ENCODE measurements around the gene CDK5RAP2.

Gene CDK5RAP2

DNA sequence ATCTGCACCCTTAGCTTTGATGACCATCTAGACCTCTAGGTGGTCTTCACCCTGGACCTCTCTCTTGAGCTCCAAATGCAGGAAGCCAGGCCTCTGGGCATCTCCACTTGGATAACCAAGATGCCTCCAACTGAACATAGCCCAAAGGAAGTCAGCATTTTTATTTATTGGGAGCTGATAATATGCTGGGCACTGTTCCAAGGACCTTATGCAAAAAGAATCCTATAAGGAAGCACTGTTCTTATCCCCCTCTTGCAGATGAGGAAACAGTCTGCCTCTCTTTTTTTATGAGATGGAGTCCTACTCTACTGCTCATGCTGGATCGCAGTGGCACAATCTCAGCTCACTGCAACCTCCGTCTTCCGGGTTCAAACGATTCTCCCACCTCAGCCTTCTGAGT lies 219.9 kb downstream of the CDK5RAP2 start:
- H3K36me3 ChIP-seq (ENCODE audit: control insufficient read depth in 1 of 2, insufficient read depth in 2 of 2, low read length in 2 of 2), result no peaks in the 10 kb centered on the region
- H3K4me1 ChIP-seq (ENCODE audit: control insufficient read depth in 1 of 2, insufficient read depth in 2 of 2, low read length in 2 of 2), result no peaks in the 10 kb centered on the region
- H3K27ac ChIP-seq (ENCODE audit: low read depth, low read length), result no peak overlapping the region
- H3K9me3 ChIP-seq (ENCODE audit: control insufficient read depth in 1 of 2, low read length in 2 of 2), result no peaks in the 10 kb centered on the region
- no peaks in the 10 kb centered on the region for H3K27me3 ChIP-seq (ENCODE audit: control insufficient read depth in 1 of 2, insufficient read depth in 2 of 2, low read length in 2 of 2)
- H3K4me3 ChIP-seq (ENCODE audit: low read depth in 1 of 2, low read length in 2 of 2), result no peak overlapping the region
- no peak overlapping the region for H3K9ac ChIP-seq (ENCODE audit: low read depth in 1 of 2, low read length in 2 of 2)

DNA sequence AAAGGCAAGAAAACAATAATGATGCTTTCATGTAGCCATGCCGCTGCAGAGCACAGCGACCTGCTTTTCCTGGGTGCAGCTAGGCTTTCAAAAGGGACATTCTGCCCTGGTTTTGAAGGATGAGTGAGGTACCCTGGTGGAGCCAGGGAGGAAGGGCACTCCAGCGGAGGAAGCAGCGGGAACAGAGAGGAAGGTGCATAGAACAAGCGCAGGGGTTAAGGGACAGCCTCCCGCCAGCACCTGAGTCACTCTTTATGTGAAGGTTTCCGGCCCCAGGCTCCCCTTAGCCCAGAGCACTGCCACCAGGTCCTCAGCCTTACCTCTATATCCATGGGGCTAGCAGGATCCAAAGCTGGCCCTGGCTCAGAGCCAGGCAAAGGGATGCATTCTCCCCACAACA lies 221.1 kb downstream of the CDK5RAP2 start:
- Histone ChIP-seq H3K27ac (ENCODE audit: low read depth, low read length) (no peak overlapping the region), H3K9me3 (ENCODE audit: control insufficient read depth in 1 of 2, low read length in 2 of 2) (no peaks in the 10 kb centered on the region), H3K27me3 (ENCODE audit: control insufficient read depth in 1 of 2, insufficient read depth in 2 of 2, low read length in 2 of 2) (no peaks in the 10 kb centered on the region), H3K36me3 (ENCODE audit: control insufficient read depth in 1 of 2, insufficient read depth in 2 of 2, low read length in 2 of 2) (no peaks in the 10 kb centered on the region), H3K9ac (ENCODE audit: low read depth in 1 of 2, low read length in 2 of 2) (no peak overlapping the region), H3K4me3 (ENCODE audit: low read depth in 1 of 2, low read length in 2 of 2) (no peak overlapping the region), H3K4me1 (ENCODE audit: control insufficient read depth in 1 of 2, insufficient read depth in 2 of 2, low read length in 2 of 2) (no peaks in the 10 kb centered on the region)

DNA sequence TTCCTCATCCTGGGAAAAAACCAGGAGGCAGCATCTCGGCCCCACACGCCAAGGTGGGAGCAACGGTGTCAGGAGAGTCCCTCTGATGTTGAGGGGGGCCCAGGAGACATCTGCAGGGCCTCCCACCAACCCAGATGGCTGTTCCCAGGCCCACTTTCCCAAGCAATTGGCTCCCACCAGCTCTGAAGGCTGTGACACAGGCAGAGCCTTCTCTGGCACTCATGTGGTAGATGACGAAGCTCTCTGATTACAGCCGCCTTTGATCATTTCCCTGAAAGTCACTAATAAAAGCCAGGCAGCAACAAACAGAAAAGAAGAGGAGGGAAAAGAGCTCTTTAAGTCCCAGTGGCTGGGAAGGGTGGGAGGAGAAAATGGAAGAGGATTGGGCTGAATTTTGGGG lies 226.5 kb downstream of the CDK5RAP2 start:
- H3K9ac ChIP-seq (ENCODE audit: low read depth in 1 of 2, low read length in 2 of 2), result no peak overlapping the region

DNA sequence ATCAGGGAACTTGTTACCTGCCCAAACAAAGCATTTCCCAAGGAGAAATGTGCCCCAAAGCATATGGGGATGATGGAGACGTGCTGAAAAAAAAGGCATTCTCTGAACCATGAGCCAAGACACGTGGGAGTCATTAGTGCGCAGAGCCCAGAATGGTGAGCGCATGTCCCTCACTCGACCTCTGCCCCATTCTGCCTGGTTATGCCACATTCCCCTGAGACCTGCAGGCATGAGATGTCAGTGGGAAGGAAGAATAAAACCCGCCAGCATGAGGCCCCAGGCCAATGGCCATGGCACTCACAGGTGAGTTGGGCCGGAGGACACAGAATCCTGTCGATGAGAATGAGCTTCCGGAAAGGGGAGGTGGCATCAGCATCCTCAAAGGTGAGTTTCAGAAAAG lies 228.9 kb downstream of the CDK5RAP2 start:
- Histone ChIP-seq H3K27me3 (ENCODE audit: control insufficient read depth in 1 of 2, insufficient read depth in 2 of 2, low read length in 2 of 2) (no peaks in the 10 kb centered on the region), H3K4me3 (ENCODE audit: low read depth in 1 of 2, low read length in 2 of 2) (no peak overlapping the region), H3K9me3 (ENCODE audit: control insufficient read depth in 1 of 2, low read length in 2 of 2) (no peaks in the 10 kb centered on the region), H3K9ac (ENCODE audit: low read depth in 1 of 2, low read length in 2 of 2) (no peak overlapping the region), H3K27ac (ENCODE audit: low read depth, low read length) (no peak overlapping the region), H3K36me3 (ENCODE audit: control insufficient read depth in 1 of 2, insufficient read depth in 2 of 2, low read length in 2 of 2) (no peaks in the 10 kb centered on the region), H3K4me1 (ENCODE audit: control insufficient read depth in 1 of 2, insufficient read depth in 2 of 2, low read length in 2 of 2) (no peaks in the 10 kb centered on the region)

More for the DNA sequence above, 226.5 kb downstream of the CDK5RAP2 start:
- no peaks in the 10 kb centered on the region for H3K36me3 ChIP-seq (ENCODE audit: control insufficient read depth in 1 of 2, insufficient read depth in 2 of 2, low read length in 2 of 2)
- H3K9me3 ChIP-seq (ENCODE audit: control insufficient read depth in 1 of 2, low read length in 2 of 2), result no peaks in the 10 kb centered on the region
- no peak overlapping the region for H3K27ac ChIP-seq (ENCODE audit: low read depth, low read length)
- H3K4me3 ChIP-seq (ENCODE audit: low read depth in 1 of 2, low read length in 2 of 2), result no peak overlapping the region
- H3K27me3 ChIP-seq (ENCODE audit: control insufficient read depth in 1 of 2, insufficient read depth in 2 of 2, low read length in 2 of 2), result no peaks in the 10 kb centered on the region
- no peaks in the 10 kb centered on the region for H3K4me1 ChIP-seq (ENCODE audit: control insufficient read depth in 1 of 2, insufficient read depth in 2 of 2, low read length in 2 of 2)

DNA sequence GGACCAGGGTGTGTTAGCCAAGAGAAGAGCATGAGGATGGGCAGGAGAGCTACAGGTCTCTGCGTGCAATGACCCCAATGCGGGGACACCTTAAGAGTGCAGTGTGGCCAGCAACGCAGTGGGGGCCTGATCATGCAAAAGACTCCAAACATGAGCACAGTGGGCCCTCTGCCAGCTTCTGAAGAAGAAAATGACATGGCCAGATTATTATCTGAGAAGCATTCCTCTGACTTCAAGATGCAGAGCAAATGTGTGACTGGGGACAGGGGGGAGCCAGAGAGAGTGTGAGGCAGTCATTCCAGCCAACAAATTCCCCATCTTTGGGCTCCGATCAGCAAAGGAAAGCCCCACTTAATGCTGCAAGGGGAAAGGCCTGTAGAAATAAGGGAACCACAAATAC lies 229.4 kb downstream of the CDK5RAP2 start:
- no peak overlapping the region for H3K27ac ChIP-seq (ENCODE audit: low read depth, low read length)
- H3K9ac ChIP-seq (ENCODE audit: low read depth in 1 of 2, low read length in 2 of 2), result no peak overlapping the region
- no peaks in the 10 kb centered on the region for H3K36me3 ChIP-seq (ENCODE audit: control insufficient read depth in 1 of 2, insufficient read depth in 2 of 2, low read length in 2 of 2)
- no peaks in the 10 kb centered on the region for H3K9me3 ChIP-seq (ENCODE audit: control insufficient read depth in 1 of 2, low read length in 2 of 2)
- no peaks in the 10 kb centered on the region for H3K27me3 ChIP-seq (ENCODE audit: control insufficient read depth in 1 of 2, insufficient read depth in 2 of 2, low read length in 2 of 2)
- no peaks in the 10 kb centered on the region for H3K4me1 ChIP-seq (ENCODE audit: control insufficient read depth in 1 of 2, insufficient read depth in 2 of 2, low read length in 2 of 2)
- H3K4me3 ChIP-seq (ENCODE audit: low read depth in 1 of 2, low read length in 2 of 2), result no peak overlapping the region

- H3K4me1 ChIP-seq (ENCODE audit: control insufficient read depth in 1 of 2, insufficient read depth in 2 of 2, low read length in 2 of 2), result no peaks in the 10 kb centered on the region
- no peaks in the 10 kb centered on the region for H3K9me3 ChIP-seq (ENCODE audit: control insufficient read depth in 1 of 2, low read length in 2 of 2)
- no peak overlapping the region for H3K9ac ChIP-seq (ENCODE audit: low read depth in 1 of 2, low read length in 2 of 2)
- H3K27me3 ChIP-seq (ENCODE audit: control insufficient read depth in 1 of 2, insufficient read depth in 2 of 2, low read length in 2 of 2), result no peaks in the 10 kb centered on the region
- no peak overlapping the region for H3K27ac ChIP-seq (ENCODE audit: low read depth, low read length)
- no peaks in the 10 kb centered on the region for H3K36me3 ChIP-seq (ENCODE audit: control insufficient read depth in 1 of 2, insufficient read depth in 2 of 2, low read length in 2 of 2)
- H3K4me3 ChIP-seq (ENCODE audit: low read depth in 1 of 2, low read length in 2 of 2), result no peak overlapping the region
These were observed 231.0 kb downstream of the CDK5RAP2 start for GRCh38 chr9:120348951-120349429.

- H3K36me3 ChIP-seq (ENCODE audit: control insufficient read depth in 1 of 2, insufficient read depth in 2 of 2, low read length in 2 of 2), result no peaks in the 10 kb centered on the region
- H3K4me3 ChIP-seq (ENCODE audit: low read depth in 1 of 2, low read length in 2 of 2), result no peak overlapping the region
- H3K27me3 ChIP-seq (ENCODE audit: control insufficient read depth in 1 of 2, insufficient read depth in 2 of 2, low read length in 2 of 2), result no peaks in the 10 kb centered on the region
- H3K27ac ChIP-seq (ENCODE audit: low read depth, low read length), result no peak overlapping the region
- no peaks in the 10 kb centered on the region for H3K4me1 ChIP-seq (ENCODE audit: control insufficient read depth in 1 of 2, insufficient read depth in 2 of 2, low read length in 2 of 2)
- H3K9me3 ChIP-seq (ENCODE audit: control insufficient read depth in 1 of 2, low read length in 2 of 2), result no peaks in the 10 kb centered on the region
- no peak overlapping the region for H3K9ac ChIP-seq (ENCODE audit: low read depth in 1 of 2, low read length in 2 of 2)
These were observed 234.6 kb downstream of the CDK5RAP2 start for GRCh38 chr9:120345379-120345778.

DNA sequence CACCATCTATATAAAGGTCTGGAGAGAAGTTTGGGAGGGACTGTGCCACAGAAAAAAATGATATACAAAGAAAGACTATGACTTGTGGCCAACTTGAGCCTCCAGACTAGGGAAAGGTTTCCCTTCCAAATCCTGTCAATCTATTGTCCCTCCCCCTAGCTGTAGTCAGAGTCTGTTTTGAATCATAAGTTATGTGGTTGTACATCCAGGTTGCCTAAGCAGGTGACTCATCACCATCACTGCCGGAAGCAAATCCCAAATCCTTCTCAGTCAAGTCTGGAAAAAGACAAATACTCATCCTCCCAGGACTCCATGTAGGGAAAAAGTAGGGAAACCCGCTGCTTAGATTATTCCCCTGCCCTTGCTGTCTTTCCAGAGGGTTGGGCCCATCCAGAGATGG lies 235.7 kb downstream of the CDK5RAP2 start:
- Histone ChIP-seq H3K4me1 (ENCODE audit: control insufficient read depth in 1 of 2, insufficient read depth in 2 of 2, low read length in 2 of 2) (no peaks in the 10 kb centered on the region), H3K27me3 (ENCODE audit: control insufficient read depth in 1 of 2, insufficient read depth in 2 of 2, low read length in 2 of 2) (no peaks in the 10 kb centered on the region), H3K36me3 (ENCODE audit: control insufficient read depth in 1 of 2, insufficient read depth in 2 of 2, low read length in 2 of 2) (no peaks in the 10 kb centered on the region), H3K4me3 (ENCODE audit: low read depth in 1 of 2, low read length in 2 of 2) (no peak overlapping the region), H3K9ac (ENCODE audit: low read depth in 1 of 2, low read length in 2 of 2) (no peak overlapping the region), H3K27ac (ENCODE audit: low read depth, low read length) (no peak overlapping the region), H3K9me3 (ENCODE audit: control insufficient read depth in 1 of 2, low read length in 2 of 2) (no peaks in the 10 kb centered on the region)

- no peaks in the 10 kb centered on the region for H3K4me1 ChIP-seq (ENCODE audit: control insufficient read depth in 1 of 2, insufficient read depth in 2 of 2, low read length in 2 of 2)
- H3K9ac ChIP-seq (ENCODE audit: low read depth in 1 of 2, low read length in 2 of 2), result no peak overlapping the region
These were observed 236.6 kb downstream of the CDK5RAP2 start for GRCh38 chr9:120343416-120343815.

More at GRCh38 chr9:120343416-120343815, 236.6 kb downstream of the CDK5RAP2 start:
- Histone ChIP-seq H3K27me3 (ENCODE audit: control insufficient read depth in 1 of 2, insufficient read depth in 2 of 2, low read length in 2 of 2) (no peaks in the 10 kb centered on the region), H3K9me3 (ENCODE audit: control insufficient read depth in 1 of 2, low read length in 2 of 2) (no peaks in the 10 kb centered on the region), H3K4me3 (ENCODE audit: low read depth in 1 of 2, low read length in 2 of 2) (no peak overlapping the region), H3K27ac (ENCODE audit: low read depth, low read length) (no peak overlapping the region), H3K36me3 (ENCODE audit: control insufficient read depth in 1 of 2, insufficient read depth in 2 of 2, low read length in 2 of 2) (no peaks in the 10 kb centered on the region)

Measured in duodenal mucosa (tissue), 2 donors.